GM23338 (cell line): ENCODE measurements around the gene PDE1A.

ENCODE experiments used
- EZH2 ChIP-seq: fragments of 200-600 bp; sonication (generic); IDR thresholded peaks from one replicate; pipeline ENCODE4 v1.8.0; 2017; ENCODE audit warnings: antibody characterized with exemption, mild to moderate bottlenecking, low read depth; ENCODE audit not compliant: unreplicated experiment
- EZH2phosphoT487 ChIP-seq: fragments of 200-600 bp; sonication (generic); IDR thresholded peaks from one replicate; pipeline ENCODE4 v1.8.1; 2018; ENCODE audit warnings: antibody characterized with exemption; ENCODE audit not compliant: unreplicated experiment
- POLR2AphosphoS5 ChIP-seq: IDR thresholded peaks from 2 replicates; pipeline ENCODE4 v1.6.1; 2016; ENCODE audit warnings: antibody characterized with exemption, low read depth
- TF ChIP-seq, protein P1 (sequence below), 2 experiments: fragments of 200-600 bp in 1 of 2; sonication (generic) in 1 of 2; conservative IDR thresholded peaks; 2 replicates each; pipeline versions ENCODE4 v1.5.1 to v1.6.1; 2016 to 2017; ENCODE audit warnings: antibody characterized with exemption in 2 of 2, low read depth in 2 of 2, mild to moderate bottlenecking in 2 of 2, moderate library complexity in 1 of 2

DNA sequence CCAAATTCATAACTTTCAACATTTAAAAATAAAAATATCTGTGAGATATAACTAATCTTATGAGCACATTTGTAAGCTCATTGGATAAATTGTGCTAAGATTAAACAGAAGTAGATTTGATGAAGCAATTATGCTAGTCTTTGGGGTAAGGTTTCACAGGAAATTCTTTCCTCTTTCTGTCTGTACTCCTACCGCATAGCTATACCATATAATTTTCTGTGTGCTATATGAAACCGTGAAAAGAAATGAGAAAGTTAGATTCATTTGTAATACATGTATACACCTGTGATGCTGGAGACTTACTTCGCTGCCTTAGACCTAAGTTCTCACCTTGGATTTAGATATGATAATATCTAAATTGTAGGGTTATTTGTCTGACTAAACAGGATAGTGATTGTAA, 256.5 kb downstream of the PDE1A start:
- TF ChIP-seq EZH2phosphoT487 (no peak), EZH2 (no peak), POLR2AphosphoS5 (no peak)
- TF ChIP-seq, protein P1, sequence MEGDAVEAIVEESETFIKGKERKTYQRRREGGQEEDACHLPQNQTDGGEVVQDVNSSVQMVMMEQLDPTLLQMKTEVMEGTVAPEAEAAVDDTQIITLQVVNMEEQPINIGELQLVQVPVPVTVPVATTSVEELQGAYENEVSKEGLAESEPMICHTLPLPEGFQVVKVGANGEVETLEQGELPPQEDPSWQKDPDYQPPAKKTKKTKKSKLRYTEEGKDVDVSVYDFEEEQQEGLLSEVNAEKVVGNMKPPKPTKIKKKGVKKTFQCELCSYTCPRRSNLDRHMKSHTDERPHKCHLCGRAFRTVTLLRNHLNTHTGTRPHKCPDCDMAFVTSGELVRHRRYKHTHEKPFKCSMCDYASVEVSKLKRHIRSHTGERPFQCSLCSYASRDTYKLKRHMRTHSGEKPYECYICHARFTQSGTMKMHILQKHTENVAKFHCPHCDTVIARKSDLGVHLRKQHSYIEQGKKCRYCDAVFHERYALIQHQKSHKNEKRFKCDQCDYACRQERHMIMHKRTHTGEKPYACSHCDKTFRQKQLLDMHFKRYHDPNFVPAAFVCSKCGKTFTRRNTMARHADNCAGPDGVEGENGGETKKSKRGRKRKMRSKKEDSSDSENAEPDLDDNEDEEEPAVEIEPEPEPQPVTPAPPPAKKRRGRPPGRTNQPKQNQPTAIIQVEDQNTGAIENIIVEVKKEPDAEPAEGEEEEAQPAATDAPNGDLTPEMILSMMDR (conservative IDR thresholded peaks at IDR 0.05; ENCODE audit: low read depth in 2 of 2) = no peak
